LNCaP clone FGC (cell line): ENCODE results near the gene PHLDA2.

Experiments used
- DNase-seq: peaks from one replicate; pipeline ENCODE4 v3.0.0-alpha.2; 2011; ENCODE audit warnings: low read depth
- H3K4me3 ChIP-seq: 2 replicates; pipeline ENCODE4 v1.5.1; 2011; ENCODE audit warnings: mild to moderate bottlenecking, low read depth, low read length, control low read depth
- TF ChIP-seq, protein P1 (sequence below): IDR thresholded peaks from 2 replicates; pipeline ENCODE4 v1.5.1; 2012; ENCODE audit warnings: mild to moderate bottlenecking; ENCODE audit not compliant: control insufficient read depth, insufficient read depth; ENCODE audit errors: extremely low read depth

PHLDA2 gene

GRCh38 chr11:2880646-2881045 lies 48.6 kb downstream of the PHLDA2 start:
- TF ChIP-seq, protein P1, sequence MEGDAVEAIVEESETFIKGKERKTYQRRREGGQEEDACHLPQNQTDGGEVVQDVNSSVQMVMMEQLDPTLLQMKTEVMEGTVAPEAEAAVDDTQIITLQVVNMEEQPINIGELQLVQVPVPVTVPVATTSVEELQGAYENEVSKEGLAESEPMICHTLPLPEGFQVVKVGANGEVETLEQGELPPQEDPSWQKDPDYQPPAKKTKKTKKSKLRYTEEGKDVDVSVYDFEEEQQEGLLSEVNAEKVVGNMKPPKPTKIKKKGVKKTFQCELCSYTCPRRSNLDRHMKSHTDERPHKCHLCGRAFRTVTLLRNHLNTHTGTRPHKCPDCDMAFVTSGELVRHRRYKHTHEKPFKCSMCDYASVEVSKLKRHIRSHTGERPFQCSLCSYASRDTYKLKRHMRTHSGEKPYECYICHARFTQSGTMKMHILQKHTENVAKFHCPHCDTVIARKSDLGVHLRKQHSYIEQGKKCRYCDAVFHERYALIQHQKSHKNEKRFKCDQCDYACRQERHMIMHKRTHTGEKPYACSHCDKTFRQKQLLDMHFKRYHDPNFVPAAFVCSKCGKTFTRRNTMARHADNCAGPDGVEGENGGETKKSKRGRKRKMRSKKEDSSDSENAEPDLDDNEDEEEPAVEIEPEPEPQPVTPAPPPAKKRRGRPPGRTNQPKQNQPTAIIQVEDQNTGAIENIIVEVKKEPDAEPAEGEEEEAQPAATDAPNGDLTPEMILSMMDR: no peak
- DNase-seq: no peak
- H3K4me3 ChIP-seq: no peak overlapping the region

DNA sequence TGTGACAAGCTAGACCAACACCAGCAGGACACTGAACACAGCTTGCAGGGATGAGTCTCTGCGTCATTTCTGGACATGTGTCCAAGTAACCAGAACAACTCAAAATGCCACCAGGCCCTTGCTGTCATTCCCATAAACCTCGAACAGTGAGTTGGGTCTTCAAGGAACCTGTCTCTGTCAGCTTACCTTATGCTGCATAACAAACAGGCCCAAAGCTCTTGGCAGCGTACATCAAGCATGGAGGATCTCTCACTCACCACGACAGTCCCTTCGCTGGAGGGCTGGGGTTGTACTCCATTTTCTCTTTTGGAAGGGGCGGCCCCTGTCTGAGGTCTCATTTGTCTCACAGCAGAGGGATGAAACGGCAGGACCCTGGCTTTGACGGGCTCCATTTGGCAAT lies 50.4 kb downstream of the PHLDA2 start:
- TF ChIP-seq, protein P1: no peak

More for the DNA sequence above, 50.4 kb downstream of the PHLDA2 start:
- DNase-seq: no peak
- H3K4me3 ChIP-seq: no peak overlapping the region
